Neuronal stem cell (in vitro differentiated cells): Measurements from ENCODE around the gene ATP5MC2.
"Not testable (repeated sequence)": the region's sequence is repeated elsewhere in the genome, so short reads cannot be mapped to it uniquely, and the experiment has no call there.

Experiments used
- DNase-seq: peaks from one replicate; pipeline ENCODE4 v3.0.0-alpha.2; 2013; ENCODE audit warnings: low spot score
- H2AFZ ChIP-seq: one replicate; pipeline ENCODE4 v1.6.1; 2013; ENCODE audit warnings: mild to moderate bottlenecking, low read length, inconsistent platforms
- H2AK5ac ChIP-seq: 2 replicates; pipeline ENCODE4 v1.6.1; 2013; ENCODE audit warnings: low read depth, mild to moderate bottlenecking, inconsistent platforms, low read length, moderate library complexity, mixed read lengths
- H2BK120ac ChIP-seq: 2 replicates; pipeline ENCODE4 v1.6.1; 2013; ENCODE audit warnings: low read depth, mild to moderate bottlenecking, inconsistent platforms, low read length, moderate library complexity, mixed read lengths
- H2BK12ac ChIP-seq: one replicate; pipeline ENCODE4 v1.6.1; 2013; ENCODE audit warnings: low read length, inconsistent platforms
- H2BK15ac ChIP-seq: 2 replicates; pipeline ENCODE4 v1.6.1; 2013; ENCODE audit warnings: mild to moderate bottlenecking, low read length, inconsistent platforms, mixed read lengths
- H2BK5ac ChIP-seq: one replicate; pipeline ENCODE4 v1.6.1; 2013; ENCODE audit warnings: inconsistent platforms, mild to moderate bottlenecking, low read length, moderate library complexity
- H3K14ac ChIP-seq: one replicate; pipeline ENCODE4 v1.6.1; 2013; ENCODE audit warnings: low read length, inconsistent platforms
- H3K18ac ChIP-seq: 2 replicates; pipeline ENCODE4 v1.6.1; 2013; ENCODE audit warnings: low read length, inconsistent platforms
- H3K23ac ChIP-seq: 2 replicates; pipeline ENCODE4 v1.6.1; 2013; ENCODE audit warnings: low read depth, mild to moderate bottlenecking, mixed read lengths, low read length, inconsistent platforms; ENCODE audit not compliant: poor library complexity
- H3K27ac ChIP-seq: replicated peaks from 3 replicates; pipeline ENCODE4 v1.5.1; 2013; ENCODE audit warnings: low read length, inconsistent platforms
- H3K27me3 ChIP-seq, 3 experiments: 2 replicates each; pipeline ENCODE4 v1.6.1; 2013; ENCODE audit warnings: low read length in 3 of 3, mild to moderate bottlenecking in 2 of 3, inconsistent platforms in 1 of 3, low read depth in 1 of 3, mixed read lengths in 1 of 3, moderate library complexity in 1 of 3; ENCODE audit not compliant: control insufficient read depth in 3 of 3, insufficient read depth in 3 of 3
- H3K36me3 ChIP-seq, 2 donors: replicated peaks in 1 of 2; 2 replicates each; pipeline ENCODE4 v1.6.1; 2013; ENCODE audit warnings: low read length in 2 of 2; ENCODE audit not compliant: control insufficient read depth in 2 of 2, insufficient read depth in 2 of 2
- H3K4ac ChIP-seq: 2 replicates; pipeline ENCODE4 v1.6.1; 2013; ENCODE audit warnings: inconsistent platforms, mild to moderate bottlenecking, low read length, moderate library complexity
- H3K4me1 ChIP-seq, 2 donors: 1 replicate in 1 of 2; 2 replicates in 1 of 2; pipeline ENCODE4 v1.6.1; 2013; ENCODE audit warnings: low read length in 2 of 2, low read depth in 1 of 2; ENCODE audit not compliant: control insufficient read depth in 2 of 2, insufficient read depth in 1 of 2
- H3K4me2 ChIP-seq: one replicate; pipeline ENCODE4 v1.6.1; 2013; ENCODE audit warnings: mild to moderate bottlenecking, low read length, inconsistent platforms; ENCODE audit not compliant: insufficient read depth, poor library complexity, severe bottlenecking
- H3K4me3 ChIP-seq, 2 donors: 2 replicates each; pipeline ENCODE4 v1.5.1; 2013; ENCODE audit warnings: low read length in 2 of 2, mild to moderate bottlenecking in 2 of 2, inconsistent platforms in 1 of 2, moderate library complexity in 1 of 2
- H3K79me1 ChIP-seq: one replicate; pipeline ENCODE4 v1.6.1; 2013; ENCODE audit warnings: low read depth, mild to moderate bottlenecking, inconsistent platforms, low read length, moderate library complexity
- H3K9ac ChIP-seq: one replicate; pipeline ENCODE4 v1.6.1; 2013; ENCODE audit warnings: mild to moderate bottlenecking, low read depth, low read length, inconsistent platforms; ENCODE audit not compliant: poor library complexity
- H3K9me3 ChIP-seq, 2 donors: replicated peaks in 1 of 2; 2 replicates each; pipeline versions ENCODE3 to v1.6.1; 2013; ENCODE audit warnings: low read length in 2 of 2, mild to moderate bottlenecking in 2 of 2, inconsistent platforms in 1 of 2, low read depth in 1 of 2, mixed read lengths in 1 of 2, moderate library complexity in 1 of 2; ENCODE audit not compliant: control insufficient read depth in 2 of 2, insufficient read depth in 1 of 2
- H4K8ac ChIP-seq: one replicate; pipeline ENCODE4 v1.6.1; 2013; ENCODE audit warnings: low read depth, mild to moderate bottlenecking, inconsistent platforms, low read length, moderate library complexity
- H4K91ac ChIP-seq: one replicate; pipeline ENCODE4 v1.6.1; 2013; ENCODE audit warnings: low read length, low read depth, mild to moderate bottlenecking, inconsistent platforms; ENCODE audit not compliant: poor library complexity
- WGBS, 2 donors: extraction: QIAGEN DNeasy Blood & Tissue Kit; methylation state at CpG; one replicate each; pipeline ENCODE4 v1.1.7; 2013; ENCODE audit warnings: missing lambda C conversion rate in 2 of 2, mixed read lengths in 1 of 2; ENCODE audit not compliant: insufficient read length in 2 of 2, insufficient replicate concordance in 1 of 2; ENCODE audit errors: extremely low coverage in 2 of 2; 5-methylcytosine and 5-hydroxymethylcytosine counted together

The ATP5MC2 gene

DNA sequence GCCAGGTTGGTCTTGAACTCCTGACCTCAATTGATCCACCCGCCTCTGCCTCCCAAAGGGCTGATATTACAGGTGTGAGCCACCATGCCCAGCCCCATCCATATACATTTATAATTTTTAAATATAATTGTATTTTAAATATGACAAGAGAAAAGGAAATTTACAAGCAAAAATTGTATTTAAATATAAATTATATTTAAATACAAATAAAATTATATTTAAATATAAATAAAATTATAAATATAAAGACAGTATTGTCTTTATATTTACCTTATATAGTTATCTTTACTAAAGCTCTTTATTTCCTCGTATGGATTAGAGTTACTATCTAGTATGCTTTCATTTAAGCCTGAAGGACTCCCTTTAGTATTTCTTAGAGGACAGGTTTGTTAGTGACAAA lies 37.8 kb downstream of the ATP5MC2 start:
- H3K14ac ChIP-seq = no peak overlapping the region
- WGBS, 2 donors = no CpG with 5 or more reads among the region's 2 CpGs
- H4K91ac ChIP-seq = no peak overlapping the region

GRCh38 chr12:53636641-53637040 lies 39.2 kb downstream of the ATP5MC2 start:
- H3K27me3 ChIP-seq = no peaks in the 10 kb centered on the region
- no CpG with 5 or more reads among the region's 2 CpGs for WGBS, 2 donors
- no peak for DNase-seq

More for the DNA sequence above, 37.8 kb downstream of the ATP5MC2 start:
- H3K9me3 ChIP-seq = no peaks in the 10 kb centered on the region
- no peak overlapping the region for H2AK5ac ChIP-seq
- H2AFZ ChIP-seq = no peak overlapping the region
- no peak for DNase-seq
- H3K18ac ChIP-seq = no peak overlapping the region
- no peak overlapping the region for H3K23ac ChIP-seq
- H2BK15ac ChIP-seq = no peak overlapping the region
- no peak overlapping the region for H3K4me2 ChIP-seq
- H3K36me3 ChIP-seq = no peaks in the 10 kb centered on the region
- H3K27me3 ChIP-seq = no peaks in the 10 kb centered on the region
- H3K9ac ChIP-seq = no peak overlapping the region
- H2BK12ac ChIP-seq = no peak overlapping the region
- H3K79me1 ChIP-seq = no peaks in the 10 kb centered on the region
- H3K4ac ChIP-seq = no peak overlapping the region
- H3K4me3 ChIP-seq = no peak overlapping the region
- H3K4me1 ChIP-seq = no peaks in the 10 kb centered on the region
- H2BK5ac ChIP-seq = no peak overlapping the region
- no peak overlapping the region for H3K27ac ChIP-seq
- H4K8ac ChIP-seq = no peak overlapping the region
- no peak overlapping the region for H2BK120ac ChIP-seq

GRCh38 chr12:53635708-53636107 lies 40.2 kb downstream of the ATP5MC2 start:
- not testable (repeated sequence) for H3K4ac ChIP-seq, H3K36me3 ChIP-seq, H2BK5ac ChIP-seq, H3K79me1 ChIP-seq, H3K4me1 ChIP-seq, H4K8ac ChIP-seq, H2AK5ac ChIP-seq, H3K27me3 ChIP-seq, H2AFZ ChIP-seq, H3K4me3 ChIP-seq, H2BK120ac ChIP-seq, DNase-seq, H3K27ac ChIP-seq, H3K9ac ChIP-seq, H3K18ac ChIP-seq, H3K9me3 ChIP-seq, H2BK15ac ChIP-seq, H3K14ac ChIP-seq, H3K4me2 ChIP-seq, H3K23ac ChIP-seq, H4K91ac ChIP-seq, H2BK12ac ChIP-seq

More at GRCh38 chr12:53636641-53637040, 39.2 kb downstream of the ATP5MC2 start:
- H2AFZ ChIP-seq = no peak overlapping the region
- H3K9ac ChIP-seq = no peak overlapping the region
- no peaks in the 10 kb centered on the region for H3K9me3 ChIP-seq
- no peak overlapping the region for H3K14ac ChIP-seq
- no peak overlapping the region for H4K8ac ChIP-seq
- no peak overlapping the region for H4K91ac ChIP-seq
- H3K27ac ChIP-seq = no peak overlapping the region
- H2BK15ac ChIP-seq = no peak overlapping the region
- H3K4me3 ChIP-seq = no peak overlapping the region
- no peak overlapping the region for H3K18ac ChIP-seq
- no peaks in the 10 kb centered on the region for H3K4me1 ChIP-seq
- H3K4ac ChIP-seq = no peak overlapping the region
- H2BK5ac ChIP-seq = no peak overlapping the region
- H3K4me2 ChIP-seq = no peak overlapping the region
- H3K36me3 ChIP-seq = no peaks in the 10 kb centered on the region
- no peak overlapping the region for H2BK120ac ChIP-seq
- no peak overlapping the region for H3K23ac ChIP-seq
- H3K79me1 ChIP-seq = no peaks in the 10 kb centered on the region
- H2BK12ac ChIP-seq = no peak overlapping the region
- no peak overlapping the region for H2AK5ac ChIP-seq

- Histone ChIP-seq H4K91ac (no peak overlapping the region), H3K23ac (no peak overlapping the region), H4K8ac (no peak overlapping the region), H3K14ac (no peak overlapping the region), H3K79me1 (no peaks in the 10 kb centered on the region), H3K27me3 (no peaks in the 10 kb centered on the region), H2AFZ (no peak overlapping the region), H3K4ac (no peak overlapping the region), H3K4me2 (no peak overlapping the region), H2BK5ac (no peak overlapping the region), H2BK120ac (no peak overlapping the region), H3K9me3 (no peaks in the 10 kb centered on the region), H3K27ac (no peak overlapping the region), H3K18ac (no peak overlapping the region), H3K36me3 (no peaks in the 10 kb centered on the region), H3K4me3 (no peak overlapping the region), H3K9ac (no peak overlapping the region), H3K4me1 (no peaks in the 10 kb centered on the region), H2BK15ac (no peak overlapping the region), H2AK5ac (no peak overlapping the region), H2BK12ac (no peak overlapping the region)
- DNase-seq = no peak
- WGBS, 2 donors = no CpG with 5 or more reads among the region's 1 CpG
Observed at GRCh38 chr12:53631721-53632120, 44.2 kb downstream of the ATP5MC2 start.
